Activated CD8-positive, alpha-beta memory T cell treated with anti-CD3 and anti-CD28 coated beads for 36 hours (primary cell): ENCODE data around the gene MINDY4. TPM values are rescaled to one million over a fixed set of nuclear protein-coding genes. Genes with fewer than 3 reads are reported as not detected.

Source experiments
- CTCF ChIA-PET: fragments of 350-600 bp; sonication (Branson Sonifier 250); formaldehyde crosslinking; loops from one replicate; lab custom pipeline; 2021; ENCODE audit warnings: antibody characterized with exemption; lab: Charles Lee
- POLR2A ChIA-PET: fragments of 350-600 bp; sonication (Branson Sonifier 250); formaldehyde crosslinking; loops from one replicate; lab custom pipeline; 2021; ENCODE audit warnings: antibody characterized with exemption; lab: Charles Lee
- total RNA-seq, 2 experiments: library from RNA; stranded (reverse); gene quantifications; one replicate each; pipeline ENCODE4 v1.2.3, GENCODE V29; 2021

The MINDY4 gene
- total RNA-seq, 2 experiments from 2014 or later = 2.6 to 3.2 TPM

DNA sequence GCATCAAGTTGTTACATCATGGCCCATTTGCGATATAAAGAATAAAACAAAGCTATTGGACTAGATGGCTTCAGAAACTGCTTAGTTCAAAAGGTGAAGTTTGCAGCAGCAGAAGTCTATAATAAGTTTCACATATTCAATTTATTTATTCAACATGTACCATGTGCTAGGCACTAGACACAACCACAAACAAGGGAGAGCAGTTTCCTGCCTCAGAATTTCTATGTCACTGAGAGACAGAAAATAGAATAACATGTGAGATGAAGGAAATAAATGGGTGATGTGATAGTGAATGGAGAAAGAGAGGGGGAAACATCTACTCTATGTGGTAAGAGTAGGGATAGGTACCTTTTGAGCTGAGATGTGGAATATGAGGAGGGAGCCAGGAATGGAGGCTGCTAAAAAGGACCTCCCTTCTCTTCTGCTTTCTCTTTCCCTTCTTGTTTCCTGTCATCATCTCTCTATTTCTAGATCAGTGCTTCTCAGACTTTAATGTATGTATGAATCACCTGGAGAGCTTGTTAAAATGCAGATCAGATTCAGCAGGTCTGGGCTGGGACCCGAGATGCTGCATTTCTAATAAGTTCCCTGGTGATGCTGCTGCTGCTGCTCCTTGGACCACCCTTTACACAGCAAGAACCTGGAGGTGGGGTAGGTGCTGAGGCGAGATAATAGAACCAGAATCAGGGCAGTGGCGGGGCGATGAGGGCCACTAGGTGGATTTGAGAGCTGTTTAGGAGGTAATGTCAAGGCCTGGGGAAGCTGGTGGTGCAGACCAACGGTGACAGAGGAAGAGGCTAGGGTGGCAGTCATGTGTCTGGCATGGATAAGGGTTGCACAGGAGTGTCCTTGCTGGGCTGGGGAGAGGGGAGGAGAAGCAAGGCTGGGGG is 32.9 kb upstream of the MINDY4 start:
- ChIA-PET POLR2A (no interaction called here), CTCF (interaction anchor here (0.8 to 2.8 kb wide), 5 partner anchors 8 to 56 kb away, joined by 3 to 15 read pairs (median 3); partner anchors contain the start of gene CRHR2)

DNA sequence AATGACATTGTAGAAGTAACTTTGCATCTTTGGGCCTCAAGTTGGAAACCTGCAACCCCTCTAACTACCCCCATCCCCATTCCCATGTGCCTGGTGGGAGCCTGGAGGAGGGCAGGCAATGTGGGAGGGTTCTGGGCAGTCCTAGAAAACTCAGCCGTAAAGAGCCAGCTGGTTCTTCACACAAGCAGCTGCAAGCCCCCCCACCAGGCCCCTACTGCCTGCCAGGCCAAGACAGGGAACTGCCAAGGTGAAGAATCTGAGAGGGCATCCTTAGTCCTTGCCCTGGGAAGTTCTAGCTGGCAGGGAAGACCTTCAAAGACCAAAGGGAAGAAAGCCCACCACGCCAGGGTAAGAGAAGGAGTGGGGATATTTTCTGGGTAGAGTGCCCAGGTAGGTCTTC is 31.5 kb upstream of the MINDY4 start:
- POLR2A ChIA-PET = no interaction called here
- CTCF ChIA-PET = interaction anchor here (0.6 to 2.8 kb wide), 22 partner anchors 9 to 229 kb away, joined by 3 to 15 read pairs (median 4); partner anchors contain the start of gene CRHR2

DNA sequence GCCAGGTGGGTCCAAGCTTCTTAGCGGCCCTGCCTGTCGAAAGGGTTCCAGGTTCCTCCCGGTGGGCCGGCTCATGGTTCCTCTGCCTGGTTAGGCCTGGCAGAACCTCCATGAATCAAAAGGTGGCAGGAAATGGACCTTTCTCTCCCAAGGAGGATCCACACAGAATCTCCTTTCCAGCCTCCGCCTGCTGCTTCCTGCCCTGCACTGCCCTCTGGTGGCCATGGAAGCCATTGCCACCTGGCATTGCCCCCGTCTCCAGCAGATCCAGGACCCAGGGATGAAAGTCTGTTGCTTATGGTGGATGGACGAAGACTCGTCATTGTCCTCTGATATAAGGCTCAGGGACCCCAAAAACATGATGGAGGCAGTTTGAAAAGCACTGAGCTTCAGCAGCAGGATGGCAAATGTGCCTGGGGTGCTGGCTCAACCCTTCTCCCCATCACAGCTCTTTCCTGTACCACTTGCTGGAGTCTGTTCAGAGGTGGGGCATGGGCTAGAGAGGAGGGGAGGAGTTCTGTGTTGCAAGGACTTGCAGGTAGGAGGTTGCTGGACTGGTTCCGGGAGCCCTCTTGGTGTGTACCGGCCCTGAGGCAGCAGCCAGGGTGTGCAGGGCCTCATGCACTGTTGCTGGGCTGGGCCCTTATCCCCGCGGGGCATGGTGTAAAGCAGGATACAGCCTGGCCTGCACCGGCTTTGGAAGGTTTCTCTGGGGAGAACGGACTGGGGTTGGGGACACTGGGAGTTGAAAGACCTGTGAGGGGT is 30.6 kb upstream of the MINDY4 start:
- ChIA-PET CTCF (interaction anchor here (0.6 to 2.8 kb wide), 22 partner anchors 10 to 230 kb away, joined by 3 to 15 read pairs (median 4); partner anchors contain the start of gene CRHR2), POLR2A (no interaction called here)

DNA sequence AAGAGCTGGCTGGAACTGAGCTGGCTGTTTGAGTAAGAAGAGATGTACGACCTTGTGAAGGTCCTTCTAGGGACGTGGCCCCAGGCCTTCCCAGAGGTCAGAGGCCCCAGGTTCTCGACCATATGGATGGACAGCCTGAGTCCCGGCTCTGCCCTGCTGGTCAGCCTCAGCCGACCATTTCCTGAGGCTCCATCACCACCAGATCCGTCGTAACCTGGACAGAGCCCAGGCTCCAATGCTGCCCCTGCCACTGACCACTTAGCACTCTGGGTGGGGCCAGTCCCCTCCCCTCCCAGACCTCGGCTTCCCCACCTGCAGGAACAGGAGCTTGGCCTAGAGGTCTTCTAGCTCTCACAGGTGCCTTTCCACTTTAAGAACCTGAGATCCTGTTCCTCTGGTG is 29.9 kb upstream of the MINDY4 start:
- CTCF ChIA-PET = interaction anchor here (1.1 to 2.8 kb wide), 9 partner anchors 10 to 195 kb away, joined by 3 to 15 read pairs (median 5); partner anchors contain the start of gene CRHR2
- POLR2A ChIA-PET = no interaction called here

DNA sequence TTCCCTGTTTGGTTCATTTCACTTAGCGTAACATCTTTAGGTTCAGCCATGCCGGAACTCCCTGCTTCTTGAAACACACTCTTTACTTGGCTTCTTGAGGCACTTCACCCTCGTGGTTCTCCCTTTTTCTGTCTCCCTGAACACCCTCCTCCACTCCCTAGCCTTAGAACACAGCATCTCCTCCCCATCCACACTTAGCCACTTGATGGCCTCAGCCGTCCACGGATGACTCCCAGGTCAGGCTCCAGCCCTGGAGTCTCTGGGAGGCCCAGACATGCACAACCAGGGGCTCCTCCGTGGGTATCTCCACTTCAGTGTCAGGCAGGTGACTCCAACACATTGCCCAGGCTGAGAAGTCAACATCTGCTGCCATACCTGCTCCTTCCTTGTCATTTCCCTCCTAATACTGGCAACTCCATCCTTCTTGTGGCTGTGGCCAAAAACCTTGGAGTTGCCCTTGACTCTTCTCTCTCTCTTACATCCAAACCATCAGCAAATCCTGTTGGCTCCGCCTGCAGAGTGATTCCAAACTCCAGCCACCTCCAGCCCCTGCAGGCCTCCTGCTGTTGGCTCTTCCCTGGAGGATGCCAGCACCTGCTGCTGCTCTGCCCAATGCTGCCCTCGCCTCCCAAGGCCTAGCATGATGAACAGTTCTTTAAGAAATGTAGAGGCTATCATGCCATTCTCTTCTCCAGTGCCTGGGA is 27.7 kb upstream of the MINDY4 start:
- ChIA-PET CTCF (no interaction called here), POLR2A (no interaction called here)

DNA sequence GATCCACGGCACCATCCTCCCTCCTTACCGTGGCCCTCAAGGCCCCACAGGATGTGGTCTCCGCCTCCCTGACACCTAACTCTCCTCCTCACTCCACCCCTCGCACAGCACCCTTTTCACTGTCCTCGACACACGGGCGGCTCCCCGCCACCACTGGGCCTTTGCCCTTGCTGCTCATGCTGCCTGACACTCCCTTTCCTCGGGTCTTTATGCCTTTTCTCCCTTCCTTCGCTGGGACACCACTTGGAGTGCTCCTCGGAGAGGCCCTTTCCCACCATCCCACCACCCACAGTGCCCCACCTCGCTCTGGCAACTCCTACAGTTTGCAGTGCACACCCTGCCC is 27.2 kb upstream of the MINDY4 start:
- ChIA-PET CTCF (no interaction called here), POLR2A (no interaction called here)

DNA sequence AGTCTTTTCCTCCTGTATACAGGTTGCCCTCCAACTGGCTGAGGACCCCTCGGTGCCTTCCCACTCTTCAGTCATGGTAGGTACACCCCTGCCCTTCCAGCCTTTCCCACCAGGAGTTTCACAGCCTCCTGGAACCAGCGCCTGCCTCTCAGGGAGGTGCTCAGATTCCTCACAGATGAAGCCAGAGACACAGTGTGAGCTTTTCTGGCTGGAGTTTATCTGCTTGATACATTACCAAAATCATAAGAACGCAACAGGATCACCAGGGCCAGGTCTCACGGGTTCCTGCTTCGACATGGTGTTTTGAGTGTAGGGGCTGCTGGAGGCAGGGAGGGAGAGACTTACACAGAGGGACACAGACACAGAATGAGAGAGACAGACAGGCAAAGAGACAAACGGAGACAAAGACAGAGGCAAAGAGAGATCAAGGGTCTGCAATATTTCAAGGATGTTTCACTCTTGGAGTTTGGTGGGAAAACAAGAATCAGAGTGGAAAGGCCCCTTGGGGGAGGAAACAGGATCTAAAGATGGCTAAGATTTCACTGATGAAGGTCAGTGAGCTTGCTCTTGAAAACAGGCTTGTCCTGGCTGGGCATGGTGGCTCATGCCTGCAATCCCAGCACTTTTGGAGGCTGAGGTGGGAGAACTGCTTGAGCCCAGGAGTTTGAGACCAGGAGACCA is 25.8 kb upstream of the MINDY4 start:
- ChIA-PET CTCF (no interaction called here), POLR2A (no interaction called here)

DNA sequence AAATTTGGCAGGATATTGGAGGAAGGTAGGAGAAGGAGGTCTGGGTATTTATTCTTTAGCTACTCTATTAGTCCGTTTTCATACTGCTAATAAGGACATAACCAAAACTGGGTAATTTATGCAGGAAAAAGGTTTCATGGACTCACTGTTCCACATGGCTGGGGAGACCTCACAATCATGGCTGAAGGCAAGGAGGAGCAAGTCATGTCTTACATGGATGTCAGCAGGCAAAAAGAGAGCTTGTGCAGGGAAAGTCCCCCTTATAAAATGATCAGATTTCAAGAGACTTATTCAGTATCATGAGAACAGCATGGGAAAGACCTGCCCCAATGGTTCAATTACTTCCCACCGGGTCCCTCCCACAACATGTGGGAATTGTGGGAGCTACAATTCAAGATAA is 21.2 kb upstream of the MINDY4 start:
- ChIA-PET CTCF (no interaction called here), POLR2A (no interaction called here)

DNA sequence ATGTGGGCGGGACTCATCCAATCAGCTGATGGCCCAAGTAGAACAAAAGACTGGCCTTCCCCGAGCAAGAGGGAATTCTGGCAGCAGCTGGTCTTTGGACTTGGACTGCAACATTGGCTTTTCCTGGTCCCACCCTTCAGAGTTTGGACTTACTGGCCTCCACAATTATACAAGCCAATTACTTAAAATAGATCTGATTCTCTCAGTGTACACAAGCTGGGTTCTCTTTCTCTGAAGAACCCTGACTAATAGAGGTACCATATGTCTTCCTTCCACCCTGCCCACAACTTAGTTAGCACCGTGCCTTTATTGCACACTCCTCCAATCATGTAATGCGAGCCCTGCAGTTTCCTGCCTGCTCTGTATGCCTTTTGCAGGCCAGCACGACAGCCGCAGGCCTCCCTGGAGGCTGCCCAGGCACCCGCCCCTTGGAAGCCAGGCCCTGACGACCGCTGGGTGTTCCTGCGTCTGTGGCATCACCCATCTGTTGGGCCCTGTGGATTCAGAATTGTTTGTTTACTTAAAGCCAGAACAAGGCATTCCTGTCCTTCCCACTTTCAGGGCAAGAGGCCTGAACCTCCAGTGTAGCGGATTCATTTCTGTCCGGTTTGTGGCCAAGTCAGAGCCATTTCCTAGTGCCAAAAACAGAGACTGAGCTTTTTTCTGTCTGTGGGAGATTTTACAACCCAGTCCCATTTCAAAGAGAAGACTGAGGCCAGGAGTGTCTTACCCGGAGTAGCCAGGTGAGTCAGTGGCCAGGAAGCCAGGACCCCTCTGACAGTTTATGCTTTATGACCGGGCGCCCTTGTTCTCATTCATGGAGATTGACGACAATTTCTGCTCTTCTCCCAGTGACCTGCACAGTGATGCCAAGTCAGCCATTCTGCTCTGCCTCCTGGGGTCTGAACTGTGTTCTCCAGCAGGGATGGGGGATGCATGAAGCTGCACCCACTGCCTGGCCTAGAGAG is 20.2 kb upstream of the MINDY4 start:
- ChIA-PET POLR2A (no interaction called here), CTCF (interaction anchor here (0.7 to 1.2 kb wide), 2 partner anchors 9 to 12 kb away, joined by 3 read pairs; no protein-coding TSS in a partner anchor)

DNA sequence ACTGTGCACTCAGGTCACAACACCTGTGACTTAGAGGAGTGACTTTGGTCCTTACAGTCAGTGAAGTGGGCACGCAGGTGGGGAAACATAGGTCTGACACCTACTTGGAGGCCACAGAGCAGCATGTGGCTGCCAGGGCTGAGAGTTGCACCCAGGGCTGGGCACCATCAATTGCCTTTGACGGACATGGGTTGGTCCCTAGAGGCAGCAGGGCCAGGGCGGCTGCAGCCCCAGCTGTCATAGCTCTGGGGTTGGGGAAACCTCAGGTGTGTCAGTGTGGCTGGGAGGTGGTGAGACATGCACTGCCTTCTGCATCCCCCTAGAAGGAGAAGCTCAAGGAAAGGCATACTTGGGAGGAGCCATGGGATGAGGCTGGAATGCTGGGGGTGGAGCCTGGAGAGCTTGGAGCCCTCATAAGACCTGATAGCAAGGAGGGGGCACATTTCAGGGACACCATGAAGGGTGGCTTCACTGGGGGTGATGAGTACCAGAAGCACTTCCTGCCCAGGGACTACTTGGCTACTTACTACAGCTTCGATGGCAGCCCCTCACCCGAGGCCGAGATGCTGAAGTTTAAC is 19.4 kb upstream of the MINDY4 start, which contains the start of gene INMT:
TSS of gene INMT (plus strand) at position 440 of the 578 bp plus-strand sequence. CDS start at position 456, 16 bp downstream.
- ChIA-PET POLR2A (no interaction called here), CTCF (interaction anchor here (1.2 kb wide), 1 partner anchor 10 kb away, joined by 3 read pairs; no protein-coding TSS in a partner anchor)

DNA sequence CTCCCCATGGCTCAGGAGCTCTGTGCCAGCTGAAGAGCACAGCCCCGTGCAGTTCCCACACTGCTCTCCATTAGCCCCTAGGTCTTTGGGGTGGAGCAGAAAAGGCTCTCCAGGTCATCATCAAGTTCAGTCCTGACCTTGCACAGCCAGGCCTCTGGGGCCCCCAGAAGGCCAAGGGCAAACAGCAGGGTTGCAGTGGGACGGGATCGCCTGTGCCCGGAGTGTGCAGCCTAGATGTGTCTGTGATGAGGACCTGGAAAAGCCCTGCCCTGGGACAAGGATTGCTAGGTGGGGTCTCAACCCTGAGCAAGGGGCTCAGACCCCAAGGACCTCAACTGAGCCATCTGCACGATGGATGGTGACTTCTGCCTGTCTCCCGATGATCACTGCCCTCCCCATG is 18.7 kb upstream of the MINDY4 start:
- CTCF ChIA-PET = no interaction called here
- POLR2A ChIA-PET = no interaction called here

DNA sequence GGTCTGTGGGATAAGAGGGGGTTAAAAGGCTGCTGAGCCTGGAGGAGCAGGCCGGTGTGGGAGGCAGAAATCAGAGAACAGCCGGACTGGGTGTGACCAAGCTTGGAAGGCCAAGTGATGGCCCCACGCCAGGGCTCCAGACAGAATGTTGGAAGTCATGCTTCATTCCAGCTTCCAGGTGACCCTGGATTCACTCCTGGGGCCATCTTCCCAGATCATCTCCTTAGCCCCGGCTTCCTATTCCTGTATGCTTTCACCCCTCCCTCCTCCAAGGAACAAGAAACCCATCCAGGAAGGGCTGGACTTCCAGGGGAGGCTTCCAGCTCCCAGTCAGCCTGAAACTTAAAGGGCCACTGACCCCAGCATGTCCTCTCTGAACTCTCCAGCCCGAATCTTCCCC is 18.2 kb upstream of the MINDY4 start:
- ChIA-PET CTCF (no interaction called here), POLR2A (no interaction called here)

DNA sequence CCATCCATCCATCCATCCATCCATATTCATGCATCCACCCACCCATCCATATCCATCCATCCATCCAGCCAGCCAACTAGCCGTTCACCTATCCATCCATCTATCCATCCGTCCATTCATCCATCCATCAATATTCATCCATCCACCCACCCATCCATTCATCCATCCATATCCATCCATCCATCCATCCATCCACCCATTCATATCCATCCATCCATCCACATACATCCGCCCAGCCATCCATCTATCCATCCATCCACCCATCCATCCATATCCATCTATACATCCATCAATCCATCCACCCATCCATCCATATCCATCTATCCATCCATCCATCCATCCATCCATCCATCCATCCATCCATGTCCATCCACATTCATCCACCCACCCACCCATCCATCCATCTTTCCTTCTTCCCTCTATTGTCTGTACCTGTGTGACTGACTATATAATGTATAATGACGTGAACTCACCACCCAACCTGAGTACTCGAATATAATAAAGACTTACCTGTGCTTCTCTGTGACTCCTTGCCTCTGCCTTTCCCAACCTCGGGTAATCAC is 16.8 kb upstream of the MINDY4 start:
- CTCF ChIA-PET = no interaction called here

DNA sequence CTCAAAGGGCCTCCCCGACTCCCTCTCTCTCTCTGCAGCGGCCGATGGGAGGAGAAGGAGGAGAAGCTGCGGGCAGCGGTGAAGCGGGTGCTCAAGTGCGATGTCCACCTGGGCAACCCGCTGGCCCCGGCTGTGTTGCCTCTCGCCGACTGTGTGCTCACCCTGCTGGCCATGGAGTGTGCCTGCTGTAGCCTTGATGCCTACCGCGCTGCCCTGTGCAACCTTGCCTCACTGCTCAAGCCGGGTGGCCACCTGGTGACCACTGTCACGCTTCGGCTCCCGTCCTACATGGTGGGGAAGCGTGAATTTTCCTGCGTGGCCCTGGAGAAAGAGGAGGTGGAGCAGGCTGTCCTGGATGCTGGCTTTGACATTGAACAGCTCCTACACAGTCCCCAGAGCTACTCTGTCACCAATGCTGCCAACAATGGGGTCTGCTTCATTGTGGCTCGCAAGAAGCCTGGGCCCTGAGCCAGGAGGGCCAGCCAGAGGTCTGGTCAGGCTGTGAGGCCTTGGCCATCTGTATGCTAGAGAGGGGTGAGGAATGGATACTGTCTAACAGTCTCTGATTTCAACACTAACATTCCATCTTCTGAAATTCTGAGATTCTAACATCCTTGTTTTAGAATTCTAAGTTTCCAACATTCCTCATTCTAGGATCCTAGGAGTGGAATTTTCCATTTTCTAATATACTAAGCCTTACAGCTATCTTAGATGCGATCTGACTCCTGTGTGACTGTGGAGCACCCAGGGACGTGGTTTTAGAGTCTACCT is 15.6 kb upstream of the MINDY4 start:
- ChIA-PET POLR2A (interaction anchor here (0.7 kb wide), 2 partner anchors 52 to 248 kb away, joined by 3 to 4 read pairs; no protein-coding TSS in a partner anchor), CTCF (interaction anchor here (1.0 kb wide), 1 partner anchor 15 kb away, joined by 3 read pairs; no protein-coding TSS in a partner anchor)

More for the DNA sequence above, 16.8 kb upstream of the MINDY4 start:
- POLR2A ChIA-PET = no interaction called here

DNA sequence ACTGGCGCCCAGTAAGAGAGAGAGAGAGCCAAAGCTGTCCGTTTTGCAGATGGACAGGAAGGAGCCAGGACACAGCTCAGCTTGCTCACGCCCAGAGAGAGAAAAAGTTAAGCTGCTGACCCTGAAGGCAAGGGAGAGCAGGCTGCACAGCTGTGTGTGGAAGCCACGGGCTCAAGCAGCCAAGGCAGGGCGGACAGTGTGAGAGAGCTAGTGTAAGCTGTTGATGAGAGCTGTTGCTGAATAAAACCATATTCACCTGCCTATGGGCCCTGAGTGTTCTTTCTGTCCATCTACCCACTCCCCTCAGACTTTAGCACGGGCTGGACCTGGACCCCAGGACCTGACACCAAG is 13.9 kb upstream of the MINDY4 start:
- ChIA-PET POLR2A (no interaction called here), CTCF (no interaction called here)

DNA sequence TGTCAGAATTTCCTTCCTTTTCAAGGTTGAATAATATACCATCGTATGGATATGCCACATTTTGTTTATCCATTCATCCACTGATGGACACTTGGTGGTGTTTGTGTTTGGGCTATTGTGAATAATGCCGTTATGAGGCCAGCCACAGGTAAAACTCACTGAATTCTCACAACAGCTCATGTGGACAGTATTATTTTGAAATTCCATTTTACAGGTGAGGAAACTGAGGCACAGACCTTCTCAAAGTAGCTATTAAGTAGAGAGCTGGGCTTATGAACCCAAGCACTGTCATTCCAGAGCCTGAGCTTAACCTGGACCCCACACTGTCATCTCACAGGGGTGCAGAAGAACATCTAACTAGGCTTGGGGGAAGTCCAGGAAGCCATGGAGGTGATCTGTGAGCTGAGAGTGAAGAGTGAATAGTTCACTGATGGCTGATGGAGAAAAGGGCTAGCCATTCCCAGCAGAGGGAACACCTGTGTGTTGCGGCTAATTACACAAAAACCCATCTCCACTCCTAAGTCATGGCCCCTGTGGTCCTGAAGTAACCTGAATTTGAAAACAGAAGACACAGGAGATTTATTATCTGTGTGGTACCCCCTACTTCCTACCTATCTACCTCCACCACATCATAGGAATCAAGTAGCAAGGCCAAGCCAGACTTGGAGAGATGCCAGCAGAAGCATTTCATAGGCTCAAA is 10.6 kb upstream of the MINDY4 start:
- CTCF ChIA-PET = no interaction called here

More for the DNA sequence above, 10.6 kb upstream of the MINDY4 start:
- POLR2A ChIA-PET = no interaction called here
